Non-pigmented ciliary epithelial cell (primary cell): ENCODE data around the gene MED16.
"Not testable (repeated sequence)": the region's sequence is repeated elsewhere in the genome, so short reads cannot be mapped to it uniquely, and the experiment has no call there.

ENCODE experiments used
- DNase-seq: peaks from one replicate; pipeline ENCODE4 v3.0.0-alpha.2; 2010; ENCODE audit warnings: low read depth

Gene MED16

GRCh38 chr19:907183-907853 is 14.3 kb upstream of the MED16 start:
- DNase-seq, result no peak

DNA sequence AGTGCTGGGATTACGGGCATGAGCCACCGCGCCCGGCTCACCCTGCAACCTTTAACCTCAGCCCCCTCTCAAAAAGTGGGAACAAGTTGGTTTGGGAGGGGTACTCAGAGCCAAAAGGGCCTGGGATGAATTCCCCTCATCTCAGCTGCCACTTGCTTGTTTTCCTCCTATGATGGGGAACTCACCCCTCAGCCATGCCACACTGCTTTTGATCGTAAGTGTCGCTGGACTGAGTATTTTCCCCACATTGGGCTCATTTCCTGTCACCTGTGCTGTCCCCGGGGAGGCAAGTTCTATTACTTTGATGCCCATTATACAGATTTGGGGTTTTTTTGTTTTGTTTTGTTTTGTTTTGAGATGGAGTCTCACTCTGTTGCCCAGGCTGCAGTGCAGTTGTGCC is 13.5 kb upstream of the MED16 start:
- DNase-seq, result no peak

- no peak for DNase-seq
Measured at GRCh38 chr19:904545-904944, 11.6 kb upstream of the MED16 start.

DNA sequence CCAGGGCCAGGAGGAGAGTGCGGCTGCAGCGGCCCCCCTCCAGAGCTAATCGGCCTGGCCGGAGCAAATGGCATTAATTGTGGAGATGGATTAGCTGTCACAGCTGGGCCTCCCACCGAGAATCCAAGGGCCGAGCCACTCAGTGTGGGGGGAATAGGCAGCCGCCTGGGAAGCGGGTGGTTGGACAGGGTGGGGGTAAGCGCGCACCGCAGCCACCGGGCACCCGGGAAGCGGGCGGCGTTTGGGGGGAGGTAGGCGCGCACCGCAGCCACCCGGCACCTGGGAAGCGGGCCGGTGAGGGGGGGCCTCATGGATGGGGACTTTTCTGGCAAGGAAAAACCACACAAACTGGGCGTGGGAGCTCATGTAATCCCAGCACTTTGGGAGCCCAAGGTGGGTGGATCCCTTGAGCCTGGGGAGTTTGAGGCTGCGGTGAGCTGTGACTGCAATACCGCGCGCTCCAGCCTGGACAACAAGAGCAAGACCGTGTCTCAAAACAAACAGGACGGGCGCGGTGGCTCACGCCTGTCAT is 10.3 kb upstream of the MED16 start:
- DNase-seq, result no peak

DNA sequence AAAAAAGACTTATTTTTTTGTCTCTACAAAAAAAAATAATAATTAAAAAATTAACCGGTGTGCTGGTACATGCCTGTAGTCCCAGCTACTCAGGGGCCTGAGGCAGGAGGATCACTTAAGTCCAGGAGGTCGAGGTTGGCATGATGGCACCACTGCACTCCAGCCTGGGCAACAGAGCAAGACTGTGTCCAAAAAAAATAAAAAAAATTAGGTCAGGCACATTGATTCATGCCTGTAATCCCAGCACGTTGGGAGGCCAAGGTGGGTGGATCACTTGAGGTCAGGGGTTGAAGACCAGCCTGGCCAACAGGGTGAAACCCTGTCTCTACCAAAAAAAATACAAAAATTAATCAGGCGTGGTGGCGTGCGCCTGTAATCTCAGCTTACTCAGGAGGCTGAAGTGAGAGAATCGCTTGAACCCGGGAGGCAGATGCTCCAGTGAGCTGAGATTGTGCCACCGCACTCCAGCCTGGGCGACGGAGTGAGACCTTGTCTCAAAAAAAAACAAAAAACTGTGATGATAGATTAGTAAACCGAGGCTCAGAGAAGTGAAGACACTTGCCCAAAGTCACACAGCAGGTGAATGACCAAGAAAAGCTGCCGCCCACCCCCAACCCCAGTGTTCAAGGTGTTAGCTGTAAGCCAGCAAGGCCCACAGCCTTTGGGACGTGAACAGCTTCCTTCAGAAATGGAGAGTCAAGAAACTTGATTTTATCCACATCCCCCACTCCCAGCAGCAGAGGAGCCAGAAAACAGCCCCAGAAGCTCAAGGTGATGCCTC is 9.6 kb upstream of the MED16 start:
- DNase-seq, result no peak

DNA sequence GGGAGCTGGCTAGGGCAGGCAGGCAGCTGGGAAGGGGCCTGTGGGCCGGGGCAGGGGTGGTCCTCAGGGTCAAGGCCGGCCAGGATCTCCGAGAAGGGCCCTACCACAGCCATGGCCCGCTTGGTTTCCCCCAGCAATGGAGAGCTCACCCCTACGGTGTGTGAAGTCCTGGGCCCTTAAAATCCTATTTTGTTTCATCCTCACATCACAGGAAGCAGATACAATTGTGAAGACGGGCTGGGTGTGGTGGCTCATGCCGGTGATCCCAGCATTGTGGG is 9.0 kb upstream of the MED16 start:
- DNase-seq, result no peak

GRCh38 chr19:901216-902092 is 8.5 kb upstream of the MED16 start:
- no peak for DNase-seq

DNA sequence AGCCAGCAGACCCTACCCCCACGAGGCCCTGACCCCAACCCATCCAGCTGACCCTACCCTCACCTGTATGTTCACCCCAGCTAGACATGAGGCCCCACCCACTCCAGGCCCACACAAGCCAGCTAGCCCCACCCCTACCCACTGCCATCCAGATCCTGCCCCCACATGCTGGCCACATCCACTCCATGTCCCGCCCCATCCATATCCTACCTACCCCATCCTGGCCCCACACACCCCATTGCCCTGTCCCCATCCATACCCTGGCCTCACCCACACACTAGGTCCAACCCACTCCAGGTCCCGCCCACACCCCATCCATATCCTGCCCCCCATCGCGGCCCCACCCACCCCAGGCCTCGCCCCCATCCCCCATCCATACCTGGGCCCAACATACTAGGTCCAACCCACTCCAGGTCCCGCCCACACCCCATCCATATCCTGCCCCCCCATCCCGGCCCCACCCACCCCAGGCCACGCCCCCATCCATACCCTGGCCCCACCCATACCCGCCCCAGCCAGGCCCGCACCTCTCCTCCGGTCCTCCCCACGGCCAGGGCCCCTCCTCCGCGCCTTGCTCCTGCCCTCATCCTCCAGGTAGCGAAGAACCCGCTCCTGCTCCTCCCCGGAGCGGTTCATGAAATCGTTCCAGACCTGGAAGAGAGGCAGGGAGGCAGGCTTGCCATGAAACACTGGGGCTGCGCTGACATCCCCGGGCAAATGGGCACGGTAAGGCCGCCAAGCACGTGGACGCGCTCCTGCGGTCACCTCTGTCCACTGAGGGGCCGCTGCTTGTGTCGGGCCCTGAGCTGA is 7.5 kb upstream of the MED16 start:
- DNase-seq, result no peak

GRCh38 chr19:900043-900301 is 7.0 kb upstream of the MED16 start:
- DNase-seq, result no peak

GRCh38 chr19:899336-900042 is 6.5 kb upstream of the MED16 start:
- no peak for DNase-seq

DNA sequence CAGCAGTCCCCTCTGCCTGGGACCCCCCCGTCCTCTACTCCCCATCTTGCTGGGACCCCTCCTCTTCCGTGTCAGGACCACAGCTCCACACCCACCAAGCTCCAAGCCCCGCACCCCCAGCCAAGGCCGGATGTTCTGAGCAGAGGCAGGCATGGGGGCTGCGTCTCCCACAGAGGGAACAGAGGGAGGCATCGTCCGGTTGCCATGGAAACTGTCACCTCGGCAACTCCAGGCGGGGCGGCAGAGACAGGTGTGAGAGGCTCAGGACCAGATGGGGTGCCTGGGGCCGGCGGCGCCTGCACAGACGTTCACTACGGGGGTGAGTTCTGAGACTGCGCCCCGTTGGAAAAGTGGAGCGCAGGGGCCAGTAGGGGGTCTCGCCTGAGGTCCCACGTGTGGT is 5.7 kb upstream of the MED16 start:
- no peak for DNase-seq

DNA sequence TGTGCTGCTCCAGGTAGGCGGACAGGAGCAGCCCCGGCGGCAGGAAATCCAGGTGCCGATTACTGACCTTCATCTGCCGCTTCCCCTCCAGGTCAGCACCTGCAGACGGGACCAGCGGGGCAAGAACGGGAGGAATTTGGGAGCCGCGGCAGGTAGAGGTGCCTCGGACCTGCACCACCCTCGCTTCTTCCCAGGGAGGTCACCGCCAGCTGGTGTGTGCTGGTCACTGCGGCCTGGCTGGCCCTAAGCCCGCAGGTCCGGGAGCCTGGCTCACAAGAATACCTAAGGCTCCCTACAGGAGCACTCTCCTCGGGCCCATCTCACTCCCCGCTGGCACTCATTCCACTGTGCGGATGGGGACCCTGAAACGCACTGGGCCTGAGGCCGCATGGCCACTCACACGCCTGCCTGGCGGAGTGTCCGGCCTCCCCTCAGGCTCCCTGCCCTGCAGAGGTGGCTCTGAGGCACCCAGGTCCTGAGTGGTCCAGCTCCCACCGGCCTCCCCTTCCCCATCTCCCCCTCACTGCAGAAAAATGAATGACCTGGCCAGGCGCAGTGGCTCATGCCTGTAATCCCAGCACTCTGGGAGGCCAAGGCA is 4.6 kb upstream of the MED16 start:
- DNase-seq, result no peak

DNA sequence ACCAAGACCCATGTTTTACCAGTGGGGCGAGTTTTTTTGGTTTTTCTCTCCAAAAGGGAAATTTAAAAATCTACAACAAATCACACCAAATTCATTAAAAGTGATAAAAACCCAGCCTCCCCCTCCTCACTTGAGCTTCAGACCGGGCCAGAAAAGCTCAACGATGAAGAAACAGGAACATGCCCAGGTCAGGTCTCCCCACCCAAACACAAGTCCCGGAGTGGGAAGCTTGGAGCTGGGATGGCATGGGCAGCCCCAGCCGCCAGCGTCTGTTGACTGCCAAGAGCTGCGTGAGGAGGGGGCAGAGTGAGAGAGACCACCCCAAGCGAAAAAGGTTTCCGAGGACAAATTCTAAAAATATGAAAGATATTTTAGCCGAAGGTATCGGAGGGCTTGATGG is 4.0 kb upstream of the MED16 start:
- DNase-seq, result no peak

DNA sequence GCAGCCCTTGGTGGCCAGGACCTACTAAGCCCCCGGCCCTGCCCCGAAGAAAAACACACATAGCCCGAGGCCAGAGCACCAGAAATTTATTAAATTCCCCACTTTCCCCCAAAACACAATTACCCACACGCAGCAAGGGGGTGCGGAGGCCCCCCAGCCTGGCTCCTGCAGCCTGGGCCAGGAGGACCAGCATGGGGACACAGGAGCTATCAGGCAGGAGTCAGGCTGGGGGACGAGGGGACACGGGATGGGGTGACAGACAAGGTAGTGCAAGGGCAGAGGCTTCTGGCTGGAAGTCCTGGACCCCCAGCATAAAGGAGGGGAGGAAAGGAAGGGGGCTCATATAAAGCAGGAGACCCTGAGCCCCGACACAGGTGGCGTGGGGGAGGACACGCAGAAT is 3.4 kb upstream of the MED16 start:
- DNase-seq, result no peak

DNA sequence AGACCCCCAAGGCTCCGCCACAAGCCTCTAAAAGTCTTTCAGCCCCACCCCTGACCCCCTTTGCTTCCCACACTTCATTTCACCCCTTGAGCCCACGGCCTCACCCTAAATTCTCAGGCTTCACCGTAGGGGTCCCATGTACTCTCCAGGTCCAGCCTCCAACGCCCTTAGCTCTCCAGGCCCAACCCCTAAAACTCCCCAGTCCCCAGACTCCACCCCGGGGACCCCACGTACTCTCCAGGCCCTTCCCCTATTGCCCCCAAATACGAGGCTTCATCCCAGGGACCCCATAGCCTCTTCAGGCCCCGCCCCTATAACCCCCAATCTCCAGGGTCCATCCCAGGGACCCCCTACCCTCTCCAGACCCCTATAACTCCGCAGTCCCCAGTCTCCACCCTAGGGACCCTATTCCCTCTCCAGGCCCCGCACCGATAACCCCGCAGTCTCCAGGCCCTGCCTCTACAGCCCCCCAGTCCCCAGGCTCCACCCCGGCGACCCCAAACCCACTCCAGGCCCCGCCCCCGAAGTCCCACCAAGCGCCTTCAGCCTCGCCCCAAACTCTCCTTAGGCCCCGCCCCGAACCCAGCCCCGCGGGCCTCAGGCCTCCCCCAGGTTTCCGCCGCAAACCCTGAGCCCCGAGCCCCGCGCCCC is 619 bp downstream of the MED16 start:
- no peak for DNase-seq

GRCh38 chr19:891421-892200 is 1.4 kb downstream of the MED16 start:
- DNase-seq, result not testable (repeated sequence)

DNA sequence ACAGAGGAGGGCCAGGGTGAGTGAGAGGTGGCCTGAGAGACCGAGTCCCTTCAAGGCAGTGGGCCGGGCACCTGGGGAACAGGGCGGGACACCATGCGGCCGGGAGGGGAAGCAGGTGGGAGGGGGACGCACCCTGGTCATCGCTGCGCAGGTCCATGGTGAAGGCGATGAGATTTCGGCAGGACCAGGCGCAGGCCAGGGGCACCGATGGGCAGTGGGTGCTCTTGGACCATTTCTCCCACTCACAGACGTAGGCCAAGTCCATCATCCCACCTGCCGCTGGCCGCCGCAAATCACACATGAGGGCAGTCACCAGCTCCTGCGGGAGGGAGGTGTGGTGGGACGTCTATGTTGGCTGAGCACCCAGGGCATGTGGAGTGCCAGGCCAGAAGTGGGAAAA is 2.2 kb downstream of the MED16 start:
- DNase-seq, result no peak

DNA sequence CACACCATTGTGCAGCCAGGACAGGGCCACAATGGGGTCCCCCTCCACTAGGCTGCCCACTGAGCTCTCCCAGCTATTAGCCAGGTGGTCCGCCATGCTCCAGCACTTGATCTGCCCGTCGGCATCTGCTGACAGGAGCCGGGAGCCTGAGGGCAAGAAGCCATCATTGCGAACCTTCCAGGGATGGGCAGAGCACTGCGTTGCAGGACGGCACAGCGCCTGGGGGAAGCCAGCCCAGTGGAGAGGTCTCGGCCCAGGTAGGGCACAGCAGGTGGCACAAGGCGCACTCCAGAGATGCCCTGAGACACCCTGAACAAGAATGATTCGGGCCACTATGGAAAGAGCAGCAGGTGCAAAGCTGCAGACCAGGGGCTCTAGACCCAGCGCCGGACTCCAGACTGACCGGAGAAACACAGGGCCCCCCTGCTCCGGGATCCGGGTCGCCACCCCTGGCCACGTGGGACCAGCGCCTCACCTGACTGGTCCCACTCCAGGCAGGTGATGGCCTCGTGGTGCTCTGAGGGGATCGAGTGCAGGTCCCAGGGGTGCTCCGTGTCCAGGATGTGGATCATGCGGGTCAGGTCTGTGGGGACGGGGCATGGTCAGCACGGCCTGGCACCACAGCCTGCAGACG is 3.2 kb downstream of the MED16 start:
- DNase-seq, result no peak

- DNase-seq, result no peak
Measured at GRCh38 chr19:888581-889385, 4.2 kb downstream of the MED16 start.
